H1 (cell line): ENCODE data around the gene PRKD1. TPM values are rescaled to one million over a fixed set of nuclear protein-coding genes. Genes with fewer than 3 reads are reported as not detected.

Source experiments
- E2F6 ChIP-seq: IDR thresholded peaks from 2 replicates; pipeline ENCODE4 v1.6.1; 2012; ENCODE audit warnings: inconsistent platforms
- polyA plus RNA-seq, 7 experiments: library from polyadenylated mRNA; depleted of rRNA in 3 of 7; stranded (reverse) in 5 of 7; unstranded in 2 of 7; fragments of >200 nt in 5 of 7; fragments of 200-250 nt in 2 of 7; gene quantifications; 1 replicate in 5 of 7; 2 replicates in 1 of 7; 4 replicates in 1 of 7; pipeline versions ENCODE4 v1.2.1 to v1.2.3, GENCODE V29; 2011 to 2013; ENCODE audit warnings: missing spikeins in 2 of 7, mixed read lengths in 2 of 7
- total RNA-seq: library from RNA; stranded (reverse); fragmentation: NEBNext Ultra II Directional; extraction: Animal tissue kit (Norgen Biotek cat#: 25700); gene quantifications from 2 replicates; pipeline ENCODE4 v1.2.1, GENCODE V29; 2021

The PRKD1 gene
- total and polyA plus RNA-seq, 2 of the 8 experiments (the other 6 are each of a cell fraction or from before 2014, with no cell fraction given) = 3.6 to 6.8 TPM

DNA sequence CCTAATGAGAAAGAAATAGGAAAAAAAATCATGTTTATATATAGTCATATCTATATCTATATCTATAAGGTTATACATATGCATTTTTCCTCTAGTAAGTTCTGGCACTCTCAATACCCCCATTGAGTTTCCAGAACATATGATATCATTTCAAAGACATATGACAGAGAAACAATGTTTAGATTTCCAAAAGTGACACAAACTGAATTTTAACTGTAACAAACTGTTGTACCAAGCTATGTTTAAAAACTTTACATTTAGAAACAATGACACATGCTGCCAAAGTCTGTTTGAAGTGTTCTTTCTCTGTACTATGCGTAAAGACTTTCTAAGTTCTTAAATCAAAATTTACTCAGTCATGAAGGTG is 171.6 kb downstream of the PRKD1 start (continued):
- TF ChIP-seq E2F6 = no peak
- TF ChIP-seq, all 59 proteins: peak for 0
